ENCODE measurements around the gene SLC11A2. TPM values are rescaled to one million over a fixed set of nuclear protein-coding genes. Genes with fewer than 3 reads are reported as not detected.
A peak's percentile ranks its signal among the peaks of the same experiment; 100 is the strongest.

Gene SLC11A2
- total RNA-seq, 4 donors from 2014 or later, result 22.9 to 71.0 (median 61.4) TPM

DNA sequence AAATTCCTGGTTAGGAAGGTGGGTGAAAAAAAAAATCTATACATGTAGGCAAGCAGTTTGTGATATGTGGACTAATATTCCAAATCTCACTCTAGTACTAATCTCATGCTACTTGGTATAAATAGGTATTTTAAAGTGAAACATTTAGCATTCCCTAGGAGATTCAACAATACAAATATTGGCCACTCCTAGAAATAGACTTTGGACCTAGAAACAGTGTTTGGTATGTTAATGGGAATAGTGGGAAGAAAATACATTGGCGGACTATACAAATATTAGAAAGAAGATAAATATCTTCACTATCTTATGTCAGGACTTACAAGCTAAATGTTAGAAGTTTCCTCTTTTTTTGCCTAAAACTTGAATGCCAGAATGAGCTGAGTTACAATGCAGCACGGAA lies 45.6 kb downstream of the SLC11A2 start:
- Histone ChIP-seq H3K27ac (no peak overlapping the region), H3K27me3 (no peaks in the 10 kb centered on the region), H3K36me3 (no peaks in the 10 kb centered on the region), H3K9me3 (no peaks in the 10 kb centered on the region), H3K4me1 (no peaks in the 10 kb centered on the region), H3K4me3 (no peak overlapping the region)
- no peak for DNase-seq
- TF ChIP-seq POLR2A (IDR thresholded peaks at IDR 0.05), result no peak
- TF ChIP-seq, protein P1, sequence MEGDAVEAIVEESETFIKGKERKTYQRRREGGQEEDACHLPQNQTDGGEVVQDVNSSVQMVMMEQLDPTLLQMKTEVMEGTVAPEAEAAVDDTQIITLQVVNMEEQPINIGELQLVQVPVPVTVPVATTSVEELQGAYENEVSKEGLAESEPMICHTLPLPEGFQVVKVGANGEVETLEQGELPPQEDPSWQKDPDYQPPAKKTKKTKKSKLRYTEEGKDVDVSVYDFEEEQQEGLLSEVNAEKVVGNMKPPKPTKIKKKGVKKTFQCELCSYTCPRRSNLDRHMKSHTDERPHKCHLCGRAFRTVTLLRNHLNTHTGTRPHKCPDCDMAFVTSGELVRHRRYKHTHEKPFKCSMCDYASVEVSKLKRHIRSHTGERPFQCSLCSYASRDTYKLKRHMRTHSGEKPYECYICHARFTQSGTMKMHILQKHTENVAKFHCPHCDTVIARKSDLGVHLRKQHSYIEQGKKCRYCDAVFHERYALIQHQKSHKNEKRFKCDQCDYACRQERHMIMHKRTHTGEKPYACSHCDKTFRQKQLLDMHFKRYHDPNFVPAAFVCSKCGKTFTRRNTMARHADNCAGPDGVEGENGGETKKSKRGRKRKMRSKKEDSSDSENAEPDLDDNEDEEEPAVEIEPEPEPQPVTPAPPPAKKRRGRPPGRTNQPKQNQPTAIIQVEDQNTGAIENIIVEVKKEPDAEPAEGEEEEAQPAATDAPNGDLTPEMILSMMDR (IDR thresholded peaks at IDR 0.05), result no peak
- intact Hi-C loops (cut with DNase I; ENCODE audit: low total_unique reads), result no loop called here

DNA sequence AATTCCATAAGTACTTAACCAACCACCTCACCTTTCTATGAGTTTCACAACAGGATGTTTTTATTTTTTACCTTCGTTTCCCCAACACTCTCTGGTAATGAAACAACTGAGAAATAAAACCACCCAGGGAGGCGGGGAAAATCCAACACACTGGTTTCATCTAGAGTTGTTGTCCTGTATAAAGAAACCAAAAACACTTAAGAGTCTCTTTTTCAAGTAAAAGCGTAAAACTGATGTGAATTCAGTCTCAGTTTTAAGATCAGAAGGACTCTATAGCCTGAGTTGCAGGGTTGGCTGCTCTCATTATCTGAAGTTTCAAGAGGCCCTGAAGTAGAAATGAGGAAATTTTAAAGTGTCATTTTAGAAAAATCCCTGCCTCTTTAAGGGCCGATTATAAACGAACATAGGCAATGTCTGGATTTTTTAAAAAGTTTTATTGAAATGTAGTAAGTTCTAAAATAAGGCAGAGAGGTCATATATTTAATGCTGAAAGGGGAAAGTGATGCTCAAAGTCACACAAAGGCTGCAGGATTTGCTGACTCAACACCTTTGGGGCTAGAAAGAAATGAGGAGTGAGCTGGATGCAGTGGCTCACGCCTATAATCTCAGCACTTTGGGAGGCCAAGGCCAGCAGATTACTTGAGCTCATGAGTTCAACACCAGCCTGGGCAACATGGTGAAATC lies 46.7 kb downstream of the SLC11A2 start:
- Histone ChIP-seq H3K27me3 (no peaks in the 10 kb centered on the region), H3K9me3 (no peaks in the 10 kb centered on the region), H3K27ac (no peak overlapping the region), H3K36me3 (no peaks in the 10 kb centered on the region), H3K4me1 (no peaks in the 10 kb centered on the region), H3K4me3 (no peak overlapping the region)
- no peak for DNase-seq
- intact Hi-C loops (cut with DNase I; ENCODE audit: low total_unique reads), result no loop called here
- TF ChIP-seq, protein P1 (IDR thresholded peaks at IDR 0.05), result no peak
- no peak for TF ChIP-seq POLR2A (IDR thresholded peaks at IDR 0.05)

- Histone ChIP-seq H3K4me3 (no peak overlapping the region), H3K27me3 (no peaks in the 10 kb centered on the region), H3K4me1 (no peaks in the 10 kb centered on the region), H3K36me3 (no peaks in the 10 kb centered on the region), H3K9me3 (no peaks in the 10 kb centered on the region), H3K27ac (no peak overlapping the region)
- intact Hi-C loops (cut with DNase I; ENCODE audit: low total_unique reads), result no loop called here
- DNase-seq, result no peak
- TF ChIP-seq POLR2A (IDR thresholded peaks at IDR 0.05), result no peak
- TF ChIP-seq, protein P1 (IDR thresholded peaks at IDR 0.05), result no peak
Observed at GRCh38 chr12:50971946-50972345, 54.2 kb downstream of the SLC11A2 start.

GRCh38 chr12:50964432-50964831 lies 61.8 kb downstream of the SLC11A2 start:
- intact Hi-C loops (cut with DNase I; ENCODE audit: low total_unique reads), result no loop called here
- Histone ChIP-seq H3K27ac (no peak overlapping the region), H3K36me3 (no peaks in the 10 kb centered on the region), H3K27me3 (no peaks in the 10 kb centered on the region), H3K9me3 (no peaks in the 10 kb centered on the region), H3K4me3 (no peak overlapping the region), H3K4me1 (no peaks in the 10 kb centered on the region)
- DNase-seq, result no peak
- TF ChIP-seq POLR2A (IDR thresholded peaks at IDR 0.05), result no peak
- TF ChIP-seq, protein P1 (IDR thresholded peaks at IDR 0.05), result no peak

- Histone ChIP-seq H3K4me3 (no peak overlapping the region), H3K27me3 (no peaks in the 10 kb centered on the region), H3K27ac (peak overlapping the region; percentile 33 to 34), H3K4me1 (no peaks in the 10 kb centered on the region), H3K9me3 (no peaks in the 10 kb centered on the region), H3K36me3 (no peaks in the 10 kb centered on the region)
- intact Hi-C loops (cut with DNase I; ENCODE audit: low total_unique reads), result no loop called here
- DNase-seq, result peak in 1 of 2 donors; percentile 34
- no peak for TF ChIP-seq POLR2A (IDR thresholded peaks at IDR 0.05)
- TF ChIP-seq, protein P1 (IDR thresholded peaks at IDR 0.05), result no peak
Observed at GRCh38 chr12:50961708-50962107, 64.5 kb downstream of the SLC11A2 start.
